K562 (cell line): ENCODE results near the gene PRKACG. TPM values are rescaled to one million over a fixed set of nuclear protein-coding genes. Genes with fewer than 3 reads are reported as not detected.

Experiments used
- BCLAF1 ChIP-seq, 2 experiments: fragments of 450-650 bp in 1 of 2; IDR thresholded peaks; 2 replicates each; pipeline ENCODE4 v1.6.1; 2011 to 2017; ENCODE audit warnings: low read depth in 2 of 2, antibody characterized with exemption in 1 of 2, borderline replicate concordance in 1 of 2, low read length in 1 of 2, mild to moderate bottlenecking in 1 of 2, mixed read lengths in 1 of 2; ENCODE audit not compliant: control insufficient read depth in 1 of 2
- BHLHE40 ChIP-seq: IDR thresholded peaks from 2 replicates; pipeline ENCODE4 v1.6.1; 2011; ENCODE audit warnings: low read length, improper control_type of control experiment
- CBFA2T3 ChIP-seq: fragments of 450-650 bp; IDR thresholded peaks from 2 replicates; pipeline ENCODE4 v1.6.1; 2017
- CEBPG ChIP-seq, 3 experiments: fragments of 200-800 bp in 1 of 3; sonication (Bioruptor generic) in 1 of 3; sonication (generic) in 1 of 3; formaldehyde crosslinking in 1 of 3; IDR thresholded peaks in 2 of 3; conservative IDR thresholded peaks in 1 of 3; 2 replicates each; pipeline versions ENCODE4 v1.6.1 to v1.8.0; 2016 to 2022; ENCODE audit warnings: missing compliant biosample characterization in 2 of 3, missing genetic modification characterization in 2 of 3, mild to moderate bottlenecking in 1 of 3, missing genetic modification reagents in 1 of 3
- CREB1 ChIP-seq, 2 experiments: sonication (generic) in 1 of 2; formaldehyde crosslinking in 1 of 2; IDR thresholded peaks; 2 replicates each; pipeline versions ENCODE4 v1.6.1 to v1.8.0; 2012 to 2022; ENCODE audit warnings: inconsistent platforms in 1 of 2, mild to moderate bottlenecking in 1 of 2, missing genetic modification reagents in 1 of 2, moderate library complexity in 1 of 2
- E2F5 ChIP-seq: sonication (generic); formaldehyde crosslinking; IDR thresholded peaks from 2 replicates; pipeline ENCODE4 v1.8.0; 2022; ENCODE audit warnings: mild to moderate bottlenecking, missing genetic modification reagents
- GATAD2B ChIP-seq: fragments of 450-650 bp; IDR thresholded peaks from 2 replicates; pipeline ENCODE4 v1.6.1; 2017; ENCODE audit warnings: mild to moderate bottlenecking, borderline replicate concordance
- KLF13 ChIP-seq: fragments of 450-650 bp; IDR thresholded peaks from 2 replicates; pipeline ENCODE4 v1.6.1; 2016; ENCODE audit warnings: missing genetic modification characterization, low read depth, mild to moderate bottlenecking, missing compliant biosample characterization, moderate library complexity, borderline replicate concordance
- LCOR ChIP-seq: sonication (generic); formaldehyde crosslinking; IDR thresholded peaks from 2 replicates; pipeline ENCODE4 v1.8.0; 2022; ENCODE audit warnings: mild to moderate bottlenecking, missing genetic modification reagents
- MAFF ChIP-seq: IDR thresholded peaks from 2 replicates; pipeline ENCODE4 v1.6.1; 2012; ENCODE audit warnings: low read length, improper control_type of control experiment
- MTA3 ChIP-seq: fragments of 450-650 bp; formaldehyde crosslinking; IDR thresholded peaks from 2 replicates; pipeline ENCODE4 v1.6.1; 2017; ENCODE audit warnings: mild to moderate bottlenecking, borderline replicate concordance
- PML ChIP-seq: IDR thresholded peaks from 2 replicates; pipeline ENCODE4 v1.6.1; 2012; ENCODE audit warnings: low read length, inconsistent platforms
- SMAD4 ChIP-seq: fragments of 250-450 bp; sonication (Bioruptor Pico); conservative IDR thresholded peaks from 2 replicates; pipeline ENCODE4 v1.8.0; 2021; ENCODE audit warnings: inconsistent platforms, mild to moderate bottlenecking, moderate library complexity
- SMARCB1 ChIP-seq: IDR thresholded peaks from 2 replicates; pipeline ENCODE4 v1.6.1; 2011; ENCODE audit warnings: improper control_type of control experiment, low read depth; ENCODE audit not compliant: insufficient read length
- STAT5A ChIP-seq: IDR thresholded peaks from 2 replicates; pipeline ENCODE4 v1.6.1; 2012; ENCODE audit warnings: low read length, inconsistent platforms, borderline replicate concordance
- TAL1 ChIP-seq: fragments of 450-650 bp; IDR thresholded peaks from 2 replicates; pipeline ENCODE4 v1.6.1; 2016; ENCODE audit warnings: mild to moderate bottlenecking
- TCF3 ChIP-seq: sonication (generic); formaldehyde crosslinking; IDR thresholded peaks from 2 replicates; pipeline ENCODE4 v1.4.0; 2020; ENCODE audit warnings: mild to moderate bottlenecking, missing genetic modification reagents
- TEAD4 ChIP-seq, 2 experiments: sonication (generic) in 1 of 2; formaldehyde crosslinking in 1 of 2; IDR thresholded peaks; 2 replicates each; pipeline versions ENCODE4 v1.6.1 to v1.8.0; 2012 to 2022; ENCODE audit warnings: borderline replicate concordance in 1 of 2, inconsistent platforms in 1 of 2, low read length in 1 of 2, mild to moderate bottlenecking in 1 of 2, missing genetic modification reagents in 1 of 2
- TFAP4 ChIP-seq: sonication (generic); formaldehyde crosslinking; IDR thresholded peaks from 2 replicates; pipeline ENCODE4 v1.8.0; 2022; ENCODE audit warnings: missing genetic modification reagents, mild to moderate bottlenecking, moderate library complexity, borderline replicate concordance
- ZFX ChIP-seq: sonication (generic); formaldehyde crosslinking; IDR thresholded peaks from 2 replicates; pipeline ENCODE4 v1.8.0; 2022; ENCODE audit warnings: mild to moderate bottlenecking, missing genetic modification reagents, moderate library complexity
- ZNF263 ChIP-seq: sonication (generic); formaldehyde crosslinking; IDR thresholded peaks from 2 replicates; pipeline ENCODE4 v1.8.0; 2022; ENCODE audit warnings: mild to moderate bottlenecking, missing genetic modification reagents, borderline replicate concordance
- ZNF445 ChIP-seq: fragments of 250-450 bp; sonication (Bioruptor Pico); IDR thresholded peaks from 2 replicates; pipeline ENCODE4 v1.4.0; 2020; ENCODE audit warnings: low read depth, mild to moderate bottlenecking, moderate library complexity
- ZNF561 ChIP-seq: fragments of 450-650 bp; formaldehyde crosslinking; conservative IDR thresholded peaks from 2 replicates; pipeline ENCODE4 v1.4.0; 2020; ENCODE audit warnings: mild to moderate bottlenecking, moderate library complexity
- polyA plus RNA-seq, 8 experiments: library from polyadenylated mRNA; depleted of rRNA in 4 of 8; stranded (reverse) in 5 of 8; unstranded in 3 of 8; fragments of >200 nt; fragmentation: Nextera tagmentation in 2 of 8; fragmentation: Illumina TruSeq in 1 of 8; extraction: Ambion mirVana in 2 of 8; extraction: Trizol in 1 of 8; gene quantifications; 2 replicates each; pipeline versions ENCODE4 v1.2.1 to v1.2.3, GENCODE V29; 2011 to 2014; ENCODE audit warnings: inconsistent platforms in 1 of 8, missing spikeins in 1 of 8
- total RNA-seq, 7 experiments: library from RNA; depleted of rRNA in 6 of 7; stranded (reverse); fragments of >200 nt in 6 of 7; fragmentation: Illumina TruSeq in 2 of 7; extraction: Trizol in 2 of 7; gene quantifications; 2 replicates each; pipeline versions ENCODE4 v1.2.1 to v1.2.3, GENCODE V29; 2011 to 2021; ENCODE audit warnings: low replicate concordance in 1 of 7

The PRKACG gene
- total and polyA plus RNA-seq, 9 of the 15 experiments (the other 6 are each of a cell fraction or from before 2014, with no cell fraction given): not detected

GRCh38 chr9:69020301-69021145 is 6.6 kb upstream of the PRKACG start (continued):
- no peak for TF ChIP-seq BCLAF1 (IDR thresholded peaks at IDR 0.05; ENCODE audit: borderline replicate concordance in 1 of 2, control insufficient read depth in 1 of 2, low read depth in 2 of 2, low read length in 1 of 2)
- no peak for TF ChIP-seq CREB1 (IDR thresholded peaks at IDR 0.05)
- no peak for TF ChIP-seq CREB1 (CRISPR knock-in tag; IDR thresholded peaks at IDR 0.05)
- no peak for TF ChIP-seq MTA3
- TF ChIP-seq BHLHE40: no peak
- TF ChIP-seq CBFA2T3: peak; percentile 82
- TF ChIP-seq SMAD4 (CRISPR knock-in tag): no peak
- no peak for TF ChIP-seq ZNF445 (CRISPR knock-in tag)
- TF ChIP-seq TFAP4 (CRISPR knock-in tag): peak; percentile 34; the same call in 1 of the 2 replicates
- peak; percentile 58 for TF ChIP-seq TEAD4 (IDR thresholded peaks at IDR 0.05; ENCODE audit: low read length)
- no peak for TF ChIP-seq TEAD4 (CRISPR knock-in tag; IDR thresholded peaks at IDR 0.05; ENCODE audit: borderline replicate concordance)
- TF ChIP-seq PML: no peak
- peak; percentile 67 for TF ChIP-seq TAL1
- TF ChIP-seq SMARCB1: no peak
- TF ChIP-seq ZFX (CRISPR knock-in tag): no peak
- TF ChIP-seq ZNF263 (CRISPR knock-in tag): no peak
- TF ChIP-seq TCF3 (CRISPR knock-in tag): peak; percentile 77
- TF ChIP-seq ZNF561: no peak
- TF ChIP-seq STAT5A: no peak
- TF ChIP-seq GATAD2B: no peak
- no peak for TF ChIP-seq E2F5 (CRISPR knock-in tag)
- no peak for TF ChIP-seq KLF13 (tag)
- no peak for TF ChIP-seq LCOR (CRISPR knock-in tag)
- TF ChIP-seq MAFF: no peak
- no peak for TF ChIP-seq CEBPG (CRISPR knock-in tag; IDR thresholded peaks at IDR 0.05)
- TF ChIP-seq CEBPG (tag; conservative IDR thresholded peaks at IDR 0.05 in 1 of 2, IDR thresholded peaks at IDR 0.05 in 1 of 2): no peak
